GM18520 (cell line): ENCODE measurements around the gene RBM45.
"Not testable (repeated sequence)": the region's sequence is repeated elsewhere in the genome, so short reads cannot be mapped to it uniquely, and the experiment has no call there.

Experiments
- ATAC-seq: cut with Tn5 transposase; IDR thresholded peaks from one replicate; pipeline ENCODE4 v1.9.1; 2021; ENCODE audit not compliant: unreplicated experiment

The RBM45 gene

GRCh38 chr2:178106053-178106452, 6.2 kb upstream of the RBM45 start:
- ATAC-seq = no peak

GRCh38 chr2:178108176-178108575, 4.1 kb upstream of the RBM45 start:
- no peak for ATAC-seq

GRCh38 chr2:178109813-178110212, 2.4 kb upstream of the RBM45 start:
- ATAC-seq = no peak

GRCh38 chr2:178110681-178111080, 1.6 kb upstream of the RBM45 start:
- no peak for ATAC-seq

GRCh38 chr2:178111743-178112142, 494 bp upstream of the RBM45 start:
- ATAC-seq = no peak

- ATAC-seq = peak; percentile 39
Measured at GRCh38 chr2:178114462-178114861, 2.2 kb downstream of the RBM45 start.

GRCh38 chr2:178115271-178115670, 3.0 kb downstream of the RBM45 start:
- no peak for ATAC-seq

GRCh38 chr2:178117725-178118124, 5.5 kb downstream of the RBM45 start:
- no peak for ATAC-seq

DNA sequence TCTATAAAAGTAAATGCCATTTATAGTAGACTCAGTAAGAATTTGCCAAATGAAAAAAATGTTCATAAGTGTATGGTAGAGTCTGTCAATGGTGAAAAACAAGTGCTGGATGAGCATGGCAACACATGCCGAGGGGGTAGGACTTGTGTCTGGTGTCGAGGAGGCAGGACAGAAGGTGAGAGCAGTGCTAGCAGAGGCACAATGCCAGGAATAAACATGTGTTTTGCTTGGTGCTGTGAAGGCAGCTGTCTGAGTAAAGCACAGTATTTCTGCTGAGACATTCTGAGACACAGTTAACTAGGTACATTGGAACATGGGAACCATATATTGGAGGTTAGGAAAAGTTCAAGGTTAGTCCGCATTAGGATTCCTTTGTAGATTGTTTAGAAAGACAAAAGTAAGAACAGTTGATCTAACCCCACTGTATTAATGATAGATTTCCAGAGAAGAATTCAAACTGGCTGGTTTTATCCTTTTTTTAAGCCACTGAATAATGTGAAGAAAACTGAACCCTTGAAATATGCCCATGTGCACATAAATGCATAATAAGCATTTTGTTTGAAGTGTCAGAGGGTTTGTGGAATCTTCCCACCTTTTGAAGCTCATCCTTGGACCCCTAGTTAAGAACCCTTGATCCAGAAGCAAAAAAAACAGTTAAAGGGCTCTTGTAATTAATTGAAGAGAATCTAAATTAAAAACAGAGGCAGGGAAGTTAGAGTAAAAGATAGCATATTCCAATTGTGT, 7.1 kb downstream of the RBM45 start:
- no peak for ATAC-seq

GRCh38 chr2:178123163-178123562, 10.9 kb downstream of the RBM45 start:
- no peak for ATAC-seq

DNA sequence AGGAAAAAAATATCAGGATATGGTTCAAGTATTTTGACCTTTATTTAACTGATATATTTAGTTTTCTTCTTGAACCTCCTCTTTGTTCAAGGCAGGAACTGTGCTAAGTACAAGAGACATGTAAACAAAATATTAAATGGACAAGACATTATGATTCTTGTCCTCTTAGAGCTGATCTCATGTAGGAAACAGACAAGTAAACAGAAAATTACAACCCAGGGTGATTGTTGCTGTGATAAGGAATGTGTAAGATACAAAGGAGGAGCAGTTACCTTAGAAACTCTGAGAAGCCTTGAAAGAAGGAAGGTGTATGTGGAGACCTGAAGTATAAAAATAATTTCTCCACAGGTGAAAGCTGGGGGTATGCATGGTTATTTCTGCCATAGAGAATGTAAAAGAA, 12.9 kb downstream of the RBM45 start:
- ATAC-seq = no peak

- ATAC-seq = no peak
Measured at GRCh38 chr2:178125862-178126261, 13.6 kb downstream of the RBM45 start.

DNA sequence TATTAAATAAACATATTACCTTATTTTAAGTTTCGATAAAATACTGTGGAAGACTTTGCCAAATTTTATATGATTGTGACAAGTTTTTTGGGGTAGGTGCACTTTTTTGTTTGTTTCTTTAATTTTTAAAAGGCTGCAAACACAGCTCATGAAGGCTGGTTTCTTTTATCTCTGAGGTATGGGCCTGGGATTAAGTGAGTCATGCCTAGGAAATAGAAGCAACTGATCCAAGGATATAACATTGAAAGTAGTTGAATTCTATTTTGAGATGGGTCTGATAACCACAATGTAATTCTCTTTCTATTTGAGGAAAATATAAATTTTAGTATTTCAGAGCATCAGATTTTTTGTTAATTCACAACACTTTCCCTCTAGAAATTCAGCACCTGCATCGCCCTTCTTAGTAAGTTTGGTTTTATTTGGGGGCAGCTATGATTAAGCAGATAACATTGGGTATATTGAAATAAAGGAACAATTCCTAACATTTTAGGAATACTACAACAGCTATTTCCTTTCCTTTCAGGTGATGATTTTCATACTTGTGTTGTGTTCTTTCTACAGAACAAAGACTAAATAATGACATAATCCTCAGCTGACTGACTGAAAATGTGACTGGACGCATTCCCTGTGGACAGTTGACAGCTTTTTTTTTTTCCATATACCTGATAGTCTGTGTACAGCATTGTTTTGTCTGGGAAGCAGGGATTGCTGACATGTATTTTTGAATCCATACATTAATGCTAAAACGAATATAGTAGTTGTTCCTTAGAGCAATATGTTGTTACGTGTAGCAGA, 16.8 kb downstream of the RBM45 start:
- ATAC-seq = no peak

GRCh38 chr2:178136321-178137025, 24.2 kb downstream of the RBM45 start:
- no peak for ATAC-seq

GRCh38 chr2:178142274-178143065, 30.2 kb downstream of the RBM45 start:
- no peak for ATAC-seq

DNA sequence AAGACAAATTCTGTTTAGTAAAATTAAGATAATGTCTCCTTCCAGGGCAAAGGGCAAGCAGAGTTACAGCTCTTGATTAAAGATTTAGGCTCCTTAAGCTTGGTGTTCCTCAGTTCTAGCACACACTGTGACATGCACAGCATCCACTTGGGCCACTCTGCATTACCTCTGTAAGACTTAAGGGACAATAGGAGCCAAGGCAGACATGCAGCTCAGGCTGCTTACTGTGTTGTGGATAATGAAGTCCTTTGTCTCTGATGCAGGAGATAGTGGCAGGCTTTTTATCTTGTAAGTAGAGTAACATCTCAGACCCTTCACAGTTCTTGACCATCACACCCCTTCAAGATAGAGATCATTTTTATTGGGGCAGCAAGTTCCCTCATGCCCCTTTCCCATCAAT, 31.2 kb downstream of the RBM45 start:
- ATAC-seq = no peak

- no peak for ATAC-seq
Measured at GRCh38 chr2:178152033-178152432, 39.8 kb downstream of the RBM45 start.

GRCh38 chr2:178152542-178152941, 40.3 kb downstream of the RBM45 start:
- no peak for ATAC-seq

DNA sequence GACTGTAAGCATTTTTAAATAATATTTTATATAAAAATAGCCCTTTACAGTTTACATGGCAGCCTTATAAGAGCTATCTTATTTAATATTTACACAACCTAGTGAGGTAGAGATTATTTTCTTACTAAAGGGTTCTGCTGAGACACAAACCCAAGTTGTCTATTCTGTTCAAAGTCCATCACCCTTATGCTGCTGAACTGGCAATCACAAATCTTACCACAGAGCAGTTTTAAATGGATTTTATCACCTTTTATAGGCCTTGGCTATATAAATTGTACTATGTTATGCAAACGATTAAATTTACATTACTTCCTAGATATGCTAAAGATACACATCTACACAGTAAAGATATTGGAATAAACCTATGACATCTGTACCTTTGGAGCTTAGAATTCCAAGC, 40.7 kb downstream of the RBM45 start:
- no peak for ATAC-seq

GRCh38 chr2:178153878-178154277, 41.6 kb downstream of the RBM45 start:
- ATAC-seq = not testable (repeated sequence)

- no peak for ATAC-seq
Measured at GRCh38 chr2:178155524-178155923, 43.3 kb downstream of the RBM45 start.
